NCI-H2227 (cell line): ENCODE measurements around the gene ADAP1.
"Not testable (repeated sequence)": the region's sequence is repeated elsewhere in the genome, so short reads cannot be mapped to it uniquely, and the experiment has no call there.

Experiments used
- DNase-seq: peaks from one replicate; lab custom pipeline; 2025; ENCODE audit not compliant: unreplicated experiment; lab: John Stamatoyannopoulos, UW

Gene ADAP1

GRCh38 chr7:940599-941408 is 13.7 kb downstream of the ADAP1 start:
- no peak for DNase-seq

DNA sequence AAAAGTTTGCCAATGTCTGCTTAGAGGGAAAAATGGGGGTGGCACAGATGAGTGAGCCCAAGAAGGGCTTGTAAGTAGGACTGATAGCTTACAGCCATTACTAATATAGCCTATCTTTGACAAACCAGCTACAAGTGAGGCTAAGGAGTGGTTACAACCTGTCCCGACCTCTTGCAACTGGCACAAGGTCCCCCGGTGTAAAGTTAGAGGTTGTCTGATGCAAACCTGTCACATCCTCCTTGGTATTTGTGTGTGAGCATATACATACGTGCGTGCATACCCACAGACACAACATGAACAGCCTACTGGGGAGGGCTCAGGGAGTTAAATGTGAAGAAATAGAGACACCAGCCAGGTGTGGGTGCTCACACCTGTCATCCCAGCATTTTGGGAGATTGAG is 14.6 kb downstream of the ADAP1 start:
- no peak for DNase-seq

DNA sequence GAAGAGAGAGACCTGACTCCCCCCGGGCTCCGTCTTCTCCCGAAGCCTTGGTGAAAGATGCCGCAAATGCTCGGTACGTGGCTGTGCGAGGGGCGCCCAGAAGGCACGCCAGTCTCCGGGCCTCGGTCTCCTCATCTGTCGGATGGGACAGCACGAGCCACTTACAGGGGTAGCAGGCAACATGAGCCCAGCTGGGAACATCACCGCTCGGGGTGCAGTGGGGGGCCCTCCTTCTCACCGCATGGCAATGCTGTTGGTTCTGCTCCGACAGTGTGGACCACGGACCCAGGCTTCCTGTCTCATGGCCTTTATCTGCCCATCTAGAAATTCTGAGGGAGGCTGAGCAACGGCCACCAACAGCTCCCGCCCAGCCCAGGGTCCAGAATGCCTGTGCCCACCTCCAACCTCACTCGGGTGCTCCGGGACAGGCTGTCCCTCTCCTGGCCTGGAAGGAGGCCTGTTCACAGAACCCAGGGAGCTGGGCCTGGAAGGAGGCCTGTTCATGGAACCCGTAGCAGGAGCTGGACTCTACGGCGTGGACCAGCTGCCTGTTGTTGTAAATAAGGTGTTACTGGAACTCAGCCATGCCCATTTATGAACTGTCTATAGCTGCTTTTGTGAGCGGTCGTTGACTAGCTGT is 15.8 kb downstream of the ADAP1 start:
- DNase-seq, result no peak

DNA sequence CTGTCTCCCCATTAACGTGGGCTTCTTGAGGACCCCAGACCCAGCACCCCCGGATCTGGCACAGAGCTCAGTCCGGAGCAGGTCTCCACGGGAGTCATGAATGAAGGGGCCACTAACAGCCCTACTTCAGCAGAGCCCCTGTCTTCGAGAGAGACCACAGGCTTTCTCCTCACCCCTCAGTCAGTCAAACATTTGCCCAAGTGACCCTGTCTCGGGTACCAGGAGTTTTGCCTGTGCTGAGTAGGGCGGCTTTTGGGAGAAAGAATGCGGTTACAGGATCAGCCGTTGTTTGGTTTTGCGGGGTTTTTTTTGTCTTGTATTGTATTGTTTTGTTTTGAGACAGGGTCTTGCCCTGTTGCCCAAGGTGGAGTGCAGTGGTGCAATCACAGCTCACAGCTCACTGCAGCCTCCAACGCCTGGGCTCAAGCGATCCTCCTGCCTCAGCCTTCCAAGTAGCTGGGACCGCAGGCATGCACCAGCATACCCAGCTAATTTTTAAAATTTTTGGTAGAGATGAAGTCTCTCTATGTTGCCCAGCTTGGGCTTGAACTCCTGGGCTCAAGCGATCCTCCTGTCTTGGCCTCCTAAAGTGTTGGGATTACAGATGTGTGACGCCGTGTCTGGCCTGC is 16.5 kb downstream of the ADAP1 start:
- no peak for DNase-seq

GRCh38 chr7:936386-937054 is 18.0 kb downstream of the ADAP1 start:
- no peak for DNase-seq

DNA sequence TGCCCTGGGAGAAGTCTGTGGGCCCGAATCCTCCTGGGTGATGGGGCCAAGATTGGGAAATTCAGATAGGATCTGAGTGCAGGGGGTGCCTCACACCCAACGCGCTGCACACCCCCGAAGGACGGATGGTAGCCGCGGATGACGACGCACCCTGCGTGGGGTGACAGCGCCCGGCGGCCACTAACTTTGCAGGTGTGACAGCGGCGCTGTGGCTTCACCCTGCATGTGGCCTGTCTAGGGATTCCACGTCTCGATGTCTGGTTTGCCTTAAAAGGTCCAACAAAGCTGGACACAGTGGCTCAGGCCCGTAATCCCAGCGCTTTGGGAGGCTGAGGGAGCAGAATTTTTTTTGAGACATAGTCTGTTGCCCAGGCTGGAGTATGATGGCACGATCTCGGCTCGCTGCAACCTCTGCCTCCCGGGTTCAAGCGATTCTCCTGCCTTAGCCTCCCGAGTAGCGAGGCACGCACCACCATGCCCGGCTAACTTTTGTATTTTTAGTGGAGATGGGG is 18.6 kb downstream of the ADAP1 start:
- no peak for DNase-seq

DNA sequence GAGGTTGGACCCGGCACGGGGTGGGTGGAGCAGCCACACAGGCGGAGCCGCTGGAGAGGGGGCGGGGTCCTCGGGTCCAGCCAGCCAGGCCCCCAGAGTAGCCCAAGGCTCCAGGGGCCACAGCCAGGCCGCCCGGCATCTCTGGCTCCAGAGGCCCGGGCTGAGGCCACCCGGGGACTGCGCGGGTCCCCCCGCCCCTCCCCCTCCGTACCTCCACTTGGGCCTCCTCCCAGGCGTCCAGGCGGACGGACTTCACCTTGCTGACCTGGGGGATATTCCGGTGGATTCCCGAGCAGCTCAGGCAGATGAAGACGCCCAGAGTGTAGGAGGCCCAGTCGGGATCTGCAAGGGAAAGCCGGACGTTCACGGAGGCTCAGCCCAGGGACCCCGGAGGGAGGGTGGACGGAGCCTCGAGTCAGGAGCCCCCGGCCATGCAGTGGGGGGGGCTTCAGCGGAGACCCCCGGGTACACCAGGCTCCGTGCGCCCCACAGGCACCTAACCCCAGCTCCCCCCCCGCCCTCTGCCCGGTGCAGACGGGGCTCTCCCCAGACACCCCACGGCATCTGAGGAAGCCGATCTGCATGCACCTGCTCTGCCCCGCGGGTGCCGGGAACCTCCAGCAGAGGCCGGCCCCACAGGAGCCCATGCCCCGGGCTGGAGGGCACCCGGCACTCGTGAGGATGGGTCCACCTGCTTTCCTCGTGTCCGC is 19.2 kb downstream of the ADAP1 start:
- no peak for DNase-seq

- no peak for DNase-seq
Observed at GRCh38 chr7:934469-935163, 19.9 kb downstream of the ADAP1 start.

DNA sequence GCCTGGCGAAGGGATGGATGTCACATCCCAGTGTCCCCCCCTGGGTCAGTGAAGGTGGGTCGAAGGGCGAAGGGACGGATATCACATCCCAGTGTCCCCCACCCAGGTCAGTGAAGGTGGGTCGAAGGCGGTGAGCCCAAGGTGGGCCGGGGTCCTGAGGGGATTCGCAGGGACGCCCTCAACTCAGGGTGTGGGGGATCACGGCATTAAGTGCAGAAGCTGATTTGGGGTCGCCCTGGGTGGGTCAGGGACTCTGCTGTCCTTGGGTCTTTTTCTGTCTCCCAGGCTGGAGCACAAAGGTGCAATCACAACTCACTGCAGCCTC is 21.9 kb downstream of the ADAP1 start:
- no peak for DNase-seq

DNA sequence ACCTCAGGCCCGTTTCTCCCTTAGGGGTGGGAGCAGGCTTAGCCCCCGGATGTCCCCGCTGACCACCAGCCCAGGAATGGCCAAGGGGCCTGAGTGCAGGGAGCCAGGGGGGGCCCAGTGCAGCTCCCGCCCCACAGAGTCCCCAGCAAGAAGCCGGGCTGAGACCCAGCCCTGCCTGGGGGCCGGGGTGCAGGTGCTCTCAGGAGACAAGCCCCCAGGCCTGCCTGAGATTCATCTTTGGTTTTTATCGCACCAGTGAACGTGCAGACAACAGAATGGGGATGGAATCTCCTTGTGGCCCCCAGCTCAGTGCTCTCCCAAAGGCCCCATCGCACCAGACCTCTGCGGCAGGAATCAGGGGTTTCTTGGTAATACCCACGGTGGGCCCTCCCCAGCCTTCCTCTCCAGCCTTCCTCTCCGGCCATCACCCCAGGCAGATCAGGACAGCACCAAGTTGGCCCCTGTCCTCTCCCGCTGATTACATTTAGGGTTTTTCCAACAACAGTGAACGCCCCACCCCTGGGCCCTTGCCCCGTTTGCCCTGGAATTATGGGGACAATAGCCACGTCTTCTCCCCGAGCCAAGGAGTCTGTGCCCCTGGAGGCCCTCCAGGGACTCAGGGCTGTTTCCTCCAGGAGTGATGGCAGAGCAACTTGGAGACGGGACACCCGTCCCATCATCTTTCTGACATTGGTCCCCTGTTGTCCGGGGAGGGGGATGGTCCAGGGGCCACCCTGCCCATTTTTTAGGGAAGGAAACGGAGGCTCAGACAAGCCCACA is 22.4 kb downstream of the ADAP1 start:
- DNase-seq, result no peak

GRCh38 chr7:930975-931758 is 23.3 kb downstream of the ADAP1 start:
- no peak for DNase-seq

GRCh38 chr7:929311-929711 is 25.2 kb downstream of the ADAP1 start:
- DNase-seq, result no peak

DNA sequence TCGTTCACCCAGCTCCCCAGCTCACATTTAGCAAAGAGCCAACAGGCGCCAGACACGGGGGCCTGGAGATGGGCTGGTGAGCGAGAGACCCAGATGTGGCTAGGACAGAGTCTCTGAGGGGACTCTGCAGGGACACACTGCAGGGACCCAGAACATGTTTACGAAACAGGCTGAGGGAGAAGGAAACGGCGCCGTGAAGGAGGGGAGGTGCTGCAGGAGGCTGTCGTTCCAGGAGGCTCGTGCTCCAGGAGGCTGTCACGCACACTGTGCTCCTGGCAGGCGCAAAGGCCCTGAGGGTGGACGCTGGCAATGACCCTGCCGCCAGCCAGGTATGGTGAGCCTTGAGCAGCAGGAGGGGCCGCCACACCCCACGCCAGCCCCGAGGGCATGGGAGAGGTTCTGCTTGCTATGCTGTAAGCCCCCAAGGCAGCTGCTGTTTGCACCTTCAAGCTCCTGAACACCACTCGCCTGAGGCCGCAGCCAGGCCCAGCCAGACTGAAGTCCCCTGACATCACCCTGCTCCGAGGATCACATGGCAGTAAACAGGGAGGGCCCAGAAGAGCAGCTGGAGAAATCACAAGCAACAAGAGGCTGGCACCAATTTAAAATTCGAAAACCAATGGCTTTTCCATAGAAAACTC is 27.3 kb downstream of the ADAP1 start:
- DNase-seq, result no peak

GRCh38 chr7:926061-927030 is 28.1 kb downstream of the ADAP1 start:
- no peak for DNase-seq

- no peak for DNase-seq
Observed at GRCh38 chr7:925601-926000, 28.9 kb downstream of the ADAP1 start.

GRCh38 chr7:924541-925231 is 29.8 kb downstream of the ADAP1 start:
- no peak for DNase-seq

DNA sequence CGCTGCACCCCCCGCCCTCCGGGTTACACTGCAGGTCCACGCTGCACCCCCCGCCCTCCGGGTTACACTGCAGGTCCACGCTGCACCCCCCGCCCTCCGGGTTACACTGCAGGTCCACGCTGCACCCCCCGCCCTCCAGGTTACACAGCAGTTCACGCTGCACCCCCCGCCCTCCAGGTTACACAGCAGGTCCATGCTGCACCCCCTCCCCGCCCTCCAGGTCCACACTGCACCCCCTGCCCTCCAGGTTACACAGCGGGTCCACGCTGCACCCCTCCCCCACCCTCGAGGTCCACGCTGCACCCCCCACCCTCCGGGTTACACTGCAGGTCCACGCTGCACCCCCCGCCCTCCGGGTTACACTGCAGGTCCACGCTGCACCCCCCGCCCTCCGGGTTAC is 30.4 kb downstream of the ADAP1 start:
- not testable (repeated sequence) for DNase-seq
